HG03469 (cell line): Measurements from ENCODE around the gene MED15.
A peak's percentile ranks its signal among the peaks of the same experiment; 100 is the strongest.
"Not testable (repeated sequence)": the region's sequence is repeated elsewhere in the genome, so short reads cannot be mapped to it uniquely, and the experiment has no call there.

Source experiments
- ATAC-seq: cut with Tn5 transposase; IDR thresholded peaks from one replicate; pipeline ENCODE4 v1.9.1; 2021; ENCODE audit warnings: mild to moderate bottlenecking, moderate library complexity, moderate number of reproducible peaks; ENCODE audit not compliant: unreplicated experiment

Gene MED15

DNA sequence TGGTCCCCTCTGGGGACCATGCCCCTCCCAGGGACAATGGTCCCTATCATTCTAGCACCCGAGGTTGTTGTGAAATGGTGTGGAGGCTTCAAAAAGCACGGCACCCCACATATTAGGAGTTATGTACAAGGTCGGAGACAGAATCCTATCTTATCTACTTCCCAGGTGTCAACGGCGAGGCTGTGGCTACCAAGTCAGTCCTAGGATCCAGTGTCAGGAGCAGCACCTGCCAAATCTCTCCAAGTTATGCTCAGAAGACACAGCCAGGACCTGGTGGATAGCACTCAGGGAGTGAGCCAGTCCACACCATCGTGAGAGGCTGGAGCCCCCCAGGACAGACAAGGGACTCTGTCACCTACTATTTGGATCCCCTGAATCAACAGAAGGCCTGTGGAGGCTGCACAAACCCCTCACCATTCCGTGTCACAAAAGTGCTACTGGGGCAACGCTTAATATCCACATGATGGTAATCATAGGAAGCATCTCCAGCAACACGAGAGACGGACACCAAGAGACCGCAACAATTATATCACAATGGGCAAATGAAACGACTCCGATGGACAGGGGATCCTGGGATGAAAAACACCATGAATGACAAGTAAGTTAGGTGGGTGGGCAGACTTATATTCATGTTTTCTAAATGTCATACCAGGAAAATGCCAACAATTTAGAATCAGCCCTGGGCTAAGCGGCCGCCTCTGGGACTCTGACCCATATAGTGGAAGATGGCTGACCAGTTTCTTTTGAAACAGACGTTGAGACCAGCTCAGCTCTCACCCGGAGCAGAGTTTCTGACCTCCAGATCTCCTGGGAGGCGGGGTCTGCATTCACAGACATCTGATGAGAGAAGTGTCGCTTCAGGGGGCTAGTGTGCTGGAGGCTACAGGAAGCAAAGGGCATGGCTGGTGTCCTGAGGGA lies 108.4 kb downstream of the MED15 start:
- ATAC-seq = no peak

DNA sequence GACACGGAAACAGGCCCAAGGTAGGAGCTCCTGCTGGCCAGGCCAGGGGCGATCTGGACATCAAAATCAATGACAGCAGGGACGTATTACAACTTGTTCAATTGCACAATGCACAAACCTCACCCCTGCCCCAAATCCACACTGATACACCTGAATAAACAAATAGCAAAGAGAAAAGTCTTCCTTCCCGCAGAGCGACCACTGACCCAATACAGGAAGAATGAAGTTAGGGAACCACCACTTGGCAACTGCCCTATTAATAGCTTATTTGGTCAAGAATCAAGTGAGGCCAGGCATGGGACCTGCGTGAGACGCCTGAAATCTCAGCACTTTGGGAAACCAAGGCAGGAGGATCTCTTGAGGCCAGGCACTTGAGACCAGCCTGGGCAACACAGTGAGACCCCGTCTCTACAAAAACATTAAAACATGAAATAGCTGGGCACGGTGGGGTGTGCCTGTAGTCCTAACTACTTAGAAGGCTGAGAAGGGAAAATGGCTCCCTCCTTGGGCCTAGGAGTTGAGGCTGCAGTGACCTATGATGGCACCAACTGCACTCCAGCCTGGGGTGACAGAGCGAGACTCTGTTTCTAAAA lies 109.1 kb downstream of the MED15 start:
- ATAC-seq = no peak

DNA sequence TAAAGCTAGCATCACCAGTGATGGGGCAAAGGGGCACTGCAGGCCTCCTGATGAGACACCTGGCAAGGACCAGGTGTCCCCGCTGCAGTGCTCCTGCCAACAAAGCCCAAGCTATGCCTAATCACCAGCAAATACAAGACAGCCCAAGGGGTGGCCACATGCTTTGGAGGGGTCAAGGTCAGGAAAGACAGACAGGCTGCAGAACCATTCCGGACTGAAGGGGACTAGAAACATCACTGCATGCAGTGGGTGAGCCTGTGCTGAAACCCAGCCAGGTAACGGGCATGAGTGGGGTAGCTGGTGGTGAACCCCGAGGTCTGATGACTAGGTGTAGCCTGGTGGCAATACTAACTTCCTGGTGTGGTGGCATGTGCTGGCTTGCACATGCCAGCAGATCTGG lies 111.1 kb downstream of the MED15 start:
- no peak for ATAC-seq

DNA sequence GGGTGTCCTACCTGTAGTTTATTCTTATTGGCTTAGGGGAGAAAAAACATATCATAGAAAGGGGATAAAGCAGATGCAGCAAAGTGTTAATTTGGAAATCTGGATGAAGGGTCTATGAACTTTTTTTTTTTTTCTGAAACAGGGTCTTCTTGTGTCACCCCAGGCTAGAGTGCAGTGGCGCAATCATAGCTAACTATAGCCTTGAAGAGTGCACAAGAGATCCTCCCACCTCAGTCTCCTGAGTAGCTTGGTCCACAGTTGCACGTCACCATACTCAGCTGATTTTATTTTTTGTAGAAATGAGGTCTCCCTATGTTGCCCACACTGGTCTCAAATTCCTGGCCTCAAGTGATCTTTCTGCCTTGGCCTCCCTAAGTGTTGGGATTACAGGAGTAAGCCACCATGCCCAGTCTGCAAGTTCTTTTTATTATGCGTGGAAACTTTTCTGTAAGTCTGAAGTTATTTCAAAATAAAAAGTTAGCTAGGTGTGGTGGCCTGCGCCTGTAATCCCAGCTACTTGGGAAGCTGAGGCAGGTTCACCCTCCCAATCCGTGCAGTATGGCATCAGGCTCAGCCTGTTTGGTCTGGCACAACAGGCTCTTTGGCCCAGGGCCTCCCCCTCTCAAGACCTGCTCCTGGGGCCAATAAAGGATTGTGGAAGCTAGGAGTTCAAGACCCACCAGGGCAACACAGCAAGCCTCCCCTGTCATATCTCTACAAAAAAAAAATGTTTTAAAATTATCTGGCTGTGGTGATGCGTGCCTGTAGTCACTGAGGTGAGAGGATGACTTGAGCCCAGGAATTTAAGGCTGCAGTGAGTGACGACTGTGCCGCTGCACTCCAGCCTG lies 111.9 kb downstream of the MED15 start:
- no peak for ATAC-seq

GRCh38 chr22:20619893-20620194 lies 112.4 kb downstream of the MED15 start:
- not testable (repeated sequence) for ATAC-seq

DNA sequence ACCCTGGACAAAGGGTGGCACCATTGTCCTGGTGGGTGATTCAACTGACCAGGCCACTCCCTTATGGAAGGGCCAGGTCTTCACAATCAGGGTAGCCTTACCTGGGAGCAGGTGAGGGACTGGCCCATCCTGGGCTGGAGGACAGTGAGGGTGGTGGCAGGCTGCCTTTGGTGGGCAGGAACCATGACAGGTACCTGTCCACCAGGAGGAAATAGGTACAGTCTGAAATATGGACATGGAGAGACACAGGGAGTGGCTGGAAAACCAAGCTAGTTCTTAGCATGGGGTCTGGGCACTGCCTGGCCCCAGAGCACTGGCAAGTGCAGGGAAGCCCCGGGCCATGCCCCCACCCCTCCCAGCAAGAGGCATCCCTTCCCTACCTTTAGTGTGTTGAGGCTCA lies 113.8 kb downstream of the MED15 start:
- no peak for ATAC-seq

DNA sequence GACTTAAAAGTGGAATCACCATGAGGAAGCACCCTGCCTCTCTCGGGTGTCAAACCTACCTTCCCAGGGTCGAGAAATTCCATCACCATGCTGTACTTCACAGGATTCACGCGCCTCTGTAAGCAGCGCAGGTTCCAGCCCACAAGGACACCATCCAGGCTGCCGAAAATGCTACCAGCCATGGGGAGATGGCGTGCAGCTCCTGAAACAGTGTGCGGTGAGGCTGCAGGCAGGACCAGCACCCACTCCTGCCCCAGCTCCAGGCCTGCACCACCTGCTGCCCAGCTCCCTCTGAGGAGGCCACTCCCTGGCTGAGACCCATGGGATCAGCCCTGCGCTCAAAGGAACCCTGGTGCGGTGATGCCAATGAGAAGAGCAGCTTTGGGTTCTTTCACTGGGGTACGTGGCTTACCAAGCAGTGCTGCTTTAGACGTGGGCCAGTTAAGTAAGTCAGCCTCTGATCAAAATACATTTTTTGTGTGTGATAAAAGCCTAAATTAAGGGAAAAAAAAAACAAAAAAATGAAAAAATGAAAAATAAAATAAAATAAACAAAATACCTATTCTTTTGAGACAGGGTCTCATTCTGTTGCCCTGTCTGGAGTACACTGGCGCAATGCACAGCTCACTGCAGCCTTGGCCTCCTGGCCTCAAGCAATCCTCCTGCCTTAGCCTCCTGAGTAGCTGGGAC lies 115.4 kb downstream of the MED15 start:
- ATAC-seq = no peak

GRCh38 chr22:20624161-20624616 lies 116.8 kb downstream of the MED15 start:
- peak; percentile 43 for ATAC-seq

- ATAC-seq = no peak
Observed at GRCh38 chr22:20625270-20625669, 117.9 kb downstream of the MED15 start.

- no peak for ATAC-seq
Observed at GRCh38 chr22:20626811-20627210, 119.4 kb downstream of the MED15 start.

- no peak for ATAC-seq
Observed at GRCh38 chr22:20627432-20627831, 120.0 kb downstream of the MED15 start.

GRCh38 chr22:20628081-20628939 lies 120.9 kb downstream of the MED15 start:
- ATAC-seq = no peak

- ATAC-seq = no peak
Observed at GRCh38 chr22:20629401-20629800, 122.0 kb downstream of the MED15 start.

DNA sequence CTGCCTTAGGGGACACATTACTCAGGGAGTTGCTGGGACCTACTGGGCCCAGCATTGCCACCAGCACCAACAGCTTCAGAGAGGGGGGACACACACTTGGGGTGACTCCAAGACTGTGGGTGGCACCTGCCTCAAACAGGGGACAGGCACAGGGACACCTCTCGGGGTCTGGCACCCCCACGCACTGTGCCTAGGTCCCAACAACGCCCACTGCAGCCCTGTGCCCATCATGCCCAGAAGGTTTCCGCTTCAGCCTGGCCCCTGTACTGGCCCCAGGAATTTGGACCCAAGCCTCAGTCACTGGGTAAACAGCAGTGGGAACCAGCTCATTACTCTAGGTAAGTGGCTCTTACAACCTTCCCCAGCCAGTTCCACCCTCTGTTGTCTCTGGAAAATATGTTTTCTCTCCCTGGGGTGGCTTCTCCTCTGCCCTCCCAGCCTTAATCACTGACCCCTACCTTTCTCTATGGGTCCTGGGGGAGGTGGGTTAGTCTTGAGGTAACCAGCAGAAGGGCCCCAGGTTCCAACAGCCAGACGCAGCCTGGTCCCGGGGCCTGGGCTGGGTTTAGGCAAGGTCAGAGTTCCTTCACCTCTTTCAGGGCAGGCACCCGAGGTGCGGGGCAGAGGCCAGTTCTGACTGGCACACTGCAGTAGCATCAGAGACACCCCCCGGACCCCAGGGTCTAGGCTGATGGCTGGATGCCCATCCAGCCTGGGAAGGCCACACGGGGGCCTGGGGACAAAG lies 123.6 kb downstream of the MED15 start:
- ATAC-seq = no peak

DNA sequence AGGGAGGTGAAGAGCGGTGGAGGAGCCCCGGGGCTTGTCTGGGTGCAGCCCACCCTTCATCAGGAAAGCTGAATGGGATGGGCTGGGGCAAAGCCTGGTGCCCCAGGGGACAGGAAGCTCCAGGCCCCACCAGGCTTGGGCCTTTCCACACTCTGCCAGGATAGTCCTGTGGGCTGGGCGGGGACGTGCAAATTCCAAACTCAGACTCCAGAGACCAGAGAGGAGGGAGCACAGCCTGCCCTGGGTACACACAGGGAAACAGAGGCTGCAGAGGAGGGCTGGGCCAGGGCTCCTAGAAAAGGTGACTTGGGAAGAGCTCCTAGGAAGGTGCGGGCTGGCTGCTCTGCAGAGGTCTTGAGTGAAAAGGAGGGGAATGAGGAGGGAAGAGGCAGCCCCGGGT lies 124.7 kb downstream of the MED15 start:
- ATAC-seq = no peak

DNA sequence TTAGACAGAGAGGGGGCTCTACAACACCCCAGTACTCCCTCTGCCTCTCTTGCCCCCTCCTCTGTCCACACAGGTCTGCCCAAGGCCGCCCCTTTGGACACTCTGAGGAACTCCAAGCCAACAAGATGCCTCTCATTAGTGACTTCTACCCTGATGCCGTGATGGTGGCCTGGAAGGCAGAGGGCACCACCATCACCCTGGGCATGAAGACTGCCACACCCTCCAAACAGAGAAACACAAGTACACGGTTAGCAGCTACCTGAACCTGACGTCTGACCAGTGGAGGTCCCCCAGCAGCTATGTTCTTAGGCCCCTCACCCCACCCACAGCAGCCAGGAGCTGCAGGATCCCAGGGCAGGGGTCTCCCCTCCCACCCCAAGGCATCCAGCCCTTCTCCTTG lies 125.1 kb downstream of the MED15 start:
- ATAC-seq = no peak

- no peak for ATAC-seq
Observed at GRCh38 chr22:20634560-20635226, 127.3 kb downstream of the MED15 start.

- ATAC-seq = no peak
Observed at GRCh38 chr22:20635227-20635591, 127.8 kb downstream of the MED15 start.
